ENCODE results near the gene EEF1AKMT3.

DNA sequence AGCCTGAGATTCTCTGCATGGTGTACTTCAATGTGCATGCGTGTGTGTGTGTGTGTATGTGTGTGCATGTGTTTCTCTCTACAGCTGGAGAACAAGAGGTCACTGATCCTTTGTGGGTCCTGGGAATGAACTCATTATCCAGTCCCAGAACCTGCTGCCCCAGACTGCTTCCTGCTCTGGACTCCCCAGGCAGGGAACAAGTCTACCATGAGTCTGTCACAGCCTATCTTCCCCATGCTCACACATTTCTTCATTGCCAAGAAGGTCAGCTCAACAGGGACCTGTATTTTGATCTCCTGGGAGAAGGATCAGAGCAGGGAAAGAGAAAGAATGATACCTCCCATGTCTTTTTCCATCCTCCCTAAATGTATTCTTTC lies 31.0 kb upstream of the EEF1AKMT3 start:
- TF ChIP-seq, protein P1, sequence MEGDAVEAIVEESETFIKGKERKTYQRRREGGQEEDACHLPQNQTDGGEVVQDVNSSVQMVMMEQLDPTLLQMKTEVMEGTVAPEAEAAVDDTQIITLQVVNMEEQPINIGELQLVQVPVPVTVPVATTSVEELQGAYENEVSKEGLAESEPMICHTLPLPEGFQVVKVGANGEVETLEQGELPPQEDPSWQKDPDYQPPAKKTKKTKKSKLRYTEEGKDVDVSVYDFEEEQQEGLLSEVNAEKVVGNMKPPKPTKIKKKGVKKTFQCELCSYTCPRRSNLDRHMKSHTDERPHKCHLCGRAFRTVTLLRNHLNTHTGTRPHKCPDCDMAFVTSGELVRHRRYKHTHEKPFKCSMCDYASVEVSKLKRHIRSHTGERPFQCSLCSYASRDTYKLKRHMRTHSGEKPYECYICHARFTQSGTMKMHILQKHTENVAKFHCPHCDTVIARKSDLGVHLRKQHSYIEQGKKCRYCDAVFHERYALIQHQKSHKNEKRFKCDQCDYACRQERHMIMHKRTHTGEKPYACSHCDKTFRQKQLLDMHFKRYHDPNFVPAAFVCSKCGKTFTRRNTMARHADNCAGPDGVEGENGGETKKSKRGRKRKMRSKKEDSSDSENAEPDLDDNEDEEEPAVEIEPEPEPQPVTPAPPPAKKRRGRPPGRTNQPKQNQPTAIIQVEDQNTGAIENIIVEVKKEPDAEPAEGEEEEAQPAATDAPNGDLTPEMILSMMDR (conservative IDR thresholded peaks at IDR 0.05; ENCODE audit: low read length), result no peak
- TF ChIP-seq EZH2phosphoT487 (IDR thresholded peaks at IDR 0.05; ENCODE audit: borderline replicate concordance), result no peak

All from Loucy (cell line).